PC-3 (cell line): ENCODE measurements around the gene GNB3.
A peak's percentile ranks its signal among the peaks of the same experiment; 100 is the strongest.

Source experiments
- EZH2phosphoT487 ChIP-seq: fragments of 300-600 bp; sonication (generic); IDR thresholded peaks from 2 replicates; pipeline ENCODE4 v1.6.1; 2018; ENCODE audit warnings: mild to moderate bottlenecking, antibody characterized with exemption, low read length, borderline replicate concordance
- TF ChIP-seq, protein P1 (sequence below): fragments of 300-600 bp; sonication (generic); conservative IDR thresholded peaks from 2 replicates; pipeline ENCODE4 v1.5.1; 2017; ENCODE audit warnings: antibody characterized with exemption, low read depth, mild to moderate bottlenecking, low read length

- no peak for TF ChIP-seq EZH2phosphoT487
- TF ChIP-seq, protein P1, sequence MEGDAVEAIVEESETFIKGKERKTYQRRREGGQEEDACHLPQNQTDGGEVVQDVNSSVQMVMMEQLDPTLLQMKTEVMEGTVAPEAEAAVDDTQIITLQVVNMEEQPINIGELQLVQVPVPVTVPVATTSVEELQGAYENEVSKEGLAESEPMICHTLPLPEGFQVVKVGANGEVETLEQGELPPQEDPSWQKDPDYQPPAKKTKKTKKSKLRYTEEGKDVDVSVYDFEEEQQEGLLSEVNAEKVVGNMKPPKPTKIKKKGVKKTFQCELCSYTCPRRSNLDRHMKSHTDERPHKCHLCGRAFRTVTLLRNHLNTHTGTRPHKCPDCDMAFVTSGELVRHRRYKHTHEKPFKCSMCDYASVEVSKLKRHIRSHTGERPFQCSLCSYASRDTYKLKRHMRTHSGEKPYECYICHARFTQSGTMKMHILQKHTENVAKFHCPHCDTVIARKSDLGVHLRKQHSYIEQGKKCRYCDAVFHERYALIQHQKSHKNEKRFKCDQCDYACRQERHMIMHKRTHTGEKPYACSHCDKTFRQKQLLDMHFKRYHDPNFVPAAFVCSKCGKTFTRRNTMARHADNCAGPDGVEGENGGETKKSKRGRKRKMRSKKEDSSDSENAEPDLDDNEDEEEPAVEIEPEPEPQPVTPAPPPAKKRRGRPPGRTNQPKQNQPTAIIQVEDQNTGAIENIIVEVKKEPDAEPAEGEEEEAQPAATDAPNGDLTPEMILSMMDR: peak; percentile 20; the same call in 1 of the 2 replicates
Observed at GRCh38 chr12:6868211-6869048, 27.7 kb downstream of the GNB3 start.
